Uterus (tissue), 2 donors: ENCODE data around the gene TTLL9.

Experiments
- POLR2A ChIP-seq, 2 donors: fragments of 450-650 bp; IDR thresholded peaks; one replicate each; pipeline ENCODE4 v1.6.1; 2016; ENCODE audit warnings: antibody characterized with exemption in 2 of 2, mild to moderate bottlenecking in 1 of 2, moderate library complexity in 1 of 2
- TF ChIP-seq, protein P1 (sequence below), 4 experiments: fragments of 200-600 bp in 2 of 4; fragments of 450-650 bp in 2 of 4; sonication (generic) in 2 of 4; IDR thresholded peaks; one replicate each; pipeline ENCODE4 v1.5.1; 2016 to 2019; ENCODE audit warnings: antibody characterized with exemption in 4 of 4, mild to moderate bottlenecking in 2 of 4, moderate library complexity in 1 of 4

DNA sequence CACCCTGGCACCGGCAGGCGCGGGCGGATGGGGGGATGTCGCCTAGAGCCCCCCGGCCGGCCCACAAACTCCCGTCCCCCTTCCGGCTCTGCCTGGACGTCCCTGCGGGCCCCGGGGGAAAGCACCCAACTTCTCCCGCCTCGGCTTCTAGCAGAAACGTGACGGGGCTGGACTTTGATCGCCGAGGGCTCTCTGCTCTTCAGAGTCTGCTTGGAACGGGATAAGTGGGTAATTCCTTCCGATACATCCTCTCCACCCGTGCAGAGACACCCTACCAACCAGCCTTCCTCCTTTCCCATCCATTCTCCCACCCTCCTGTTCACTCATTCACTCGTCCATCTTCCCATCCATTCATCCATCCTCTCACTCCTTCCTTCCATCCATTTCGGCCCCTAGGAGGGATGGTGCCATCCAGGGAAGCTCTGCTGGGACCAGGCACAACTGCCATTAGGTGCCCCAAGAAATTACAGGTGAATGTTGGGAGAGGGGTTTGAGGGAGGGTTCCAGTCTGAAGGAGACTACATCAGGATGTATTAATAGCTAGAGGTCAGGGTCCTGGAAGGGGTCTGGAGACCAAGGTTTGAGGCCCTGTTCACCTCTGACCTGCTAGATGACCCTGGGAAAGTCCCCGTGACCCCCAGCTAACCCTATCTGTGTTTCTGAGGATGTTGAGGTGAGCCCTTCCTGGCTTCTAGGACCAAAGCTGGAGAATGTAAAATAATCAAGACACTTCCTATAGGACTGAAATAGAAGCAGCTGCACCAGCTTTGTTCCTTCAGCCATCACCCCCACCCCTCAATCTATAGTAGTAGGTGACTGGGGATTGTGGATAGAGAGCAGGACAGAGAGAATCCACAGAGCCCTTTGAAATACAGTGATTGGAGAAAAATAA, 538 bp downstream of the TTLL9 start:
- TF ChIP-seq, protein P1, sequence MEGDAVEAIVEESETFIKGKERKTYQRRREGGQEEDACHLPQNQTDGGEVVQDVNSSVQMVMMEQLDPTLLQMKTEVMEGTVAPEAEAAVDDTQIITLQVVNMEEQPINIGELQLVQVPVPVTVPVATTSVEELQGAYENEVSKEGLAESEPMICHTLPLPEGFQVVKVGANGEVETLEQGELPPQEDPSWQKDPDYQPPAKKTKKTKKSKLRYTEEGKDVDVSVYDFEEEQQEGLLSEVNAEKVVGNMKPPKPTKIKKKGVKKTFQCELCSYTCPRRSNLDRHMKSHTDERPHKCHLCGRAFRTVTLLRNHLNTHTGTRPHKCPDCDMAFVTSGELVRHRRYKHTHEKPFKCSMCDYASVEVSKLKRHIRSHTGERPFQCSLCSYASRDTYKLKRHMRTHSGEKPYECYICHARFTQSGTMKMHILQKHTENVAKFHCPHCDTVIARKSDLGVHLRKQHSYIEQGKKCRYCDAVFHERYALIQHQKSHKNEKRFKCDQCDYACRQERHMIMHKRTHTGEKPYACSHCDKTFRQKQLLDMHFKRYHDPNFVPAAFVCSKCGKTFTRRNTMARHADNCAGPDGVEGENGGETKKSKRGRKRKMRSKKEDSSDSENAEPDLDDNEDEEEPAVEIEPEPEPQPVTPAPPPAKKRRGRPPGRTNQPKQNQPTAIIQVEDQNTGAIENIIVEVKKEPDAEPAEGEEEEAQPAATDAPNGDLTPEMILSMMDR (IDR thresholded peaks at IDR 0.05): no peak
- no peak for TF ChIP-seq POLR2A (IDR thresholded peaks at IDR 0.05)
